SU-DHL-6 (cell line): ENCODE data around the gene BRAT1.
"Not testable (repeated sequence)": the region's sequence is repeated elsewhere in the genome, so short reads cannot be mapped to it uniquely, and the experiment has no call there.

Experiments used
- H2AFZ ChIP-seq: fragments of 200-600 bp; sonication (generic); 2 replicates; pipeline ENCODE4 v1.6.1; 2014; ENCODE audit warnings: low read depth, mild to moderate bottlenecking, moderate library complexity, mixed read lengths, antibody characterized with exemption, low read length; ENCODE audit not compliant: severe bottlenecking
- H3F3A ChIP-seq: fragments of 200-600 bp; shearing (Covaris generic); 2 replicates; pipeline ENCODE4 v1.6.0; 2016; ENCODE audit warnings: antibody characterized with exemption, mild to moderate bottlenecking; ENCODE audit not compliant: insufficient read depth
- H3K27ac ChIP-seq: fragments of 200-600 bp; sonication (generic); 2 replicates; pipeline ENCODE4 v1.5.1; 2016; ENCODE audit warnings: low read depth, mild to moderate bottlenecking, low read length, moderate library complexity, mixed read lengths
- H3K27me3 ChIP-seq: fragments of 200-600 bp; sonication (generic), shearing (Covaris generic); 2 replicates; pipeline ENCODE4 v1.6.0; 2014; ENCODE audit warnings: mild to moderate bottlenecking, low read length
- H3K36me3 ChIP-seq: fragments of 200-600 bp; sonication (generic); 2 replicates; pipeline ENCODE4 v1.6.1; 2014; ENCODE audit warnings: mild to moderate bottlenecking, low read length, mixed read lengths
- H3K4me2 ChIP-seq: fragments of 300-600, 200-600 bp; shearing (Covaris generic), sonication (generic); 2 replicates; pipeline ENCODE4 v1.6.0; 2014; ENCODE audit warnings: low read length, low read depth, mild to moderate bottlenecking; ENCODE audit not compliant: poor library complexity, severe bottlenecking
- H3K4me3 ChIP-seq: fragments of 200-600 bp; sonication (generic); 2 replicates; pipeline ENCODE4 v1.5.1; 2014; ENCODE audit warnings: antibody characterized with exemption, low read length, mild to moderate bottlenecking, mixed read lengths; ENCODE audit not compliant: insufficient read depth, poor library complexity, severe bottlenecking
- H3K79me2 ChIP-seq: fragments of 200-600 bp; sonication (generic); 2 replicates; pipeline ENCODE4 v1.6.1; 2014; ENCODE audit warnings: mild to moderate bottlenecking, low read length, moderate library complexity; ENCODE audit not compliant: insufficient read depth
- H3K9ac ChIP-seq: fragments of 200-600 bp; sonication (generic); 2 replicates; pipeline ENCODE4 v1.7.0; 2014; ENCODE audit warnings: mild to moderate bottlenecking, low read length
- H3K9me2 ChIP-seq: fragments of 200-600 bp; sonication (generic); replicated peaks from 2 replicates; pipeline ENCODE4 v1.6.1; 2014; ENCODE audit warnings: low read length; ENCODE audit not compliant: insufficient read depth
- H3K9me3 ChIP-seq: fragments of 200-600 bp; sonication (generic); 2 replicates; pipeline ENCODE4 v1.6.1; 2014; ENCODE audit warnings: low read length, mixed read lengths; ENCODE audit not compliant: insufficient read depth
- H4K20me1 ChIP-seq: fragments of 200-600 bp; sonication (generic); 2 replicates; pipeline ENCODE4 v1.6.1; 2014; ENCODE audit warnings: low read depth, mild to moderate bottlenecking, antibody characterized with exemption, low read length, moderate library complexity, mixed read lengths
- CTCF ChIP-seq: fragments of 200-600 bp; sonication (generic); IDR thresholded peaks from one replicate; pipeline ENCODE4 v1.5.1; 2017; ENCODE audit warnings: antibody characterized with exemption, mild to moderate bottlenecking, low read length, moderate library complexity; ENCODE audit not compliant: insufficient read depth, poor library complexity, severe bottlenecking
- EZH2phosphoT487 ChIP-seq: fragments of 200-600 bp; sonication (generic), shearing (Covaris generic); conservative IDR thresholded peaks from 2 replicates; pipeline ENCODE4 v1.6.1; 2018; ENCODE audit warnings: mild to moderate bottlenecking, antibody characterized with exemption, low read length, moderate library complexity, mixed read lengths

The BRAT1 gene

GRCh38 chr7:2592375-2592865 lies 37.1 kb upstream of the BRAT1 start:
- no peak overlapping the region for H3K9ac ChIP-seq
- H3K9me2 ChIP-seq = no peaks in the 10 kb centered on the region
- H3K79me2 ChIP-seq = no peaks in the 10 kb centered on the region
- TF ChIP-seq EZH2phosphoT487 = no peak
- no peak for TF ChIP-seq CTCF
- no peak overlapping the region for H3K27ac ChIP-seq
- H3K9me3 ChIP-seq = no peaks in the 10 kb centered on the region
- no peak overlapping the region for H3K4me2 ChIP-seq
- H3K36me3 ChIP-seq = no peaks in the 10 kb centered on the region
- H3K27me3 ChIP-seq = no peaks in the 10 kb centered on the region
- H3K4me3 ChIP-seq = no peak overlapping the region
- H2AFZ ChIP-seq = no peak overlapping the region
- no peaks in the 10 kb centered on the region for H4K20me1 ChIP-seq
- H3F3A ChIP-seq = no peaks in the 10 kb centered on the region

- H3K27ac ChIP-seq, H3K9ac ChIP-seq, H3F3A ChIP-seq, H2AFZ ChIP-seq, H3K9me3 ChIP-seq, H3K79me2 ChIP-seq, H3K9me2 ChIP-seq, H3K4me2 ChIP-seq, H3K4me3 ChIP-seq, H3K27me3 ChIP-seq, H4K20me1 ChIP-seq, H3K36me3 ChIP-seq: not testable (repeated sequence)
Observed at GRCh38 chr7:2589941-2590340, 34.6 kb upstream of the BRAT1 start.

GRCh38 chr7:2589341-2589740 lies 34.0 kb upstream of the BRAT1 start:
- no peak overlapping the region for H2AFZ ChIP-seq
- TF ChIP-seq EZH2phosphoT487 (no peak), CTCF (no peak)
- H4K20me1 ChIP-seq = no peaks in the 10 kb centered on the region
- H3K9ac ChIP-seq = no peak overlapping the region
- no peaks in the 10 kb centered on the region for H3K9me3 ChIP-seq
- no peak overlapping the region for H3K27ac ChIP-seq
- H3K36me3 ChIP-seq = no peaks in the 10 kb centered on the region
- no peaks in the 10 kb centered on the region for H3K79me2 ChIP-seq
- no peak overlapping the region for H3K4me3 ChIP-seq
- H3K4me2 ChIP-seq = no peak overlapping the region
- H3K27me3 ChIP-seq = no peaks in the 10 kb centered on the region
- H3F3A ChIP-seq = no peaks in the 10 kb centered on the region
- H3K9me2 ChIP-seq = no peaks in the 10 kb centered on the region

- Histone ChIP-seq H4K20me1 (no peaks in the 10 kb centered on the region), H3K9ac (no peak overlapping the region), H3K9me3 (no peaks in the 10 kb centered on the region), H3K27me3 (no peaks in the 10 kb centered on the region), H3K27ac (no peak overlapping the region), H3F3A (no peaks in the 10 kb centered on the region), H3K9me2 (no peaks in the 10 kb centered on the region), H3K79me2 (no peaks in the 10 kb centered on the region), H2AFZ (no peak overlapping the region), H3K36me3 (no peaks in the 10 kb centered on the region), H3K4me2 (no peak overlapping the region), H3K4me3 (no peak overlapping the region)
- TF ChIP-seq CTCF = no peak
Observed at GRCh38 chr7:2587778-2588177, 32.5 kb upstream of the BRAT1 start.
